Globus pallidus (tissue), 1 donor: ENCODE results near the gene GJE1.
"Not testable (repeated sequence)": the region's sequence is repeated elsewhere in the genome, so short reads cannot be mapped to it uniquely, and the experiment has no call there.

ENCODE experiments used
- DNase-seq: peaks from one replicate; pipeline ENCODE4 v3.0.0-alpha.2; 2015; ENCODE audit warnings: low spot score

The GJE1 gene

DNA sequence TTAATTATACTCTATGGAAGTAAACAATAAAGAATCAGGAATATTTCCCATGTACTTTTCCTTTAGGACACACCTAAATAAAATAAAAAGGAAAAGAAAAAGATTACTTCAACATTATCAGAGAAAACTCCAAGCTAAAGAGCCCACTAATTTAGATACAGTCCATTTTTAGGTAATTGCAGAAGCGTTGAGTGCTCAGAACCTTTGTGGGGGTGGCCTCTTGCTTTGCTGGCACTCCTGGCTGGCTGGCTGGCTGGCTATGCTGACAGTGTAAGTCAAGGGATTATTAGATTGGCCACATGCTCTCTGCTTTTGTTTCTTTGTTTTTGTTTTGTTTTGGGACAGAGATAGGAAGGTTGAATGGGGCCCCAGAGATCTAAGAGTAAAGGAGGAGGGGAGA lies at the start of gene GJE1:
GJE1 (plus strand) TSS at position 301 of the 400 bp plus-strand sequence. CDS start 234 bp downstream, outside the sequence.
- no peak for DNase-seq

DNA sequence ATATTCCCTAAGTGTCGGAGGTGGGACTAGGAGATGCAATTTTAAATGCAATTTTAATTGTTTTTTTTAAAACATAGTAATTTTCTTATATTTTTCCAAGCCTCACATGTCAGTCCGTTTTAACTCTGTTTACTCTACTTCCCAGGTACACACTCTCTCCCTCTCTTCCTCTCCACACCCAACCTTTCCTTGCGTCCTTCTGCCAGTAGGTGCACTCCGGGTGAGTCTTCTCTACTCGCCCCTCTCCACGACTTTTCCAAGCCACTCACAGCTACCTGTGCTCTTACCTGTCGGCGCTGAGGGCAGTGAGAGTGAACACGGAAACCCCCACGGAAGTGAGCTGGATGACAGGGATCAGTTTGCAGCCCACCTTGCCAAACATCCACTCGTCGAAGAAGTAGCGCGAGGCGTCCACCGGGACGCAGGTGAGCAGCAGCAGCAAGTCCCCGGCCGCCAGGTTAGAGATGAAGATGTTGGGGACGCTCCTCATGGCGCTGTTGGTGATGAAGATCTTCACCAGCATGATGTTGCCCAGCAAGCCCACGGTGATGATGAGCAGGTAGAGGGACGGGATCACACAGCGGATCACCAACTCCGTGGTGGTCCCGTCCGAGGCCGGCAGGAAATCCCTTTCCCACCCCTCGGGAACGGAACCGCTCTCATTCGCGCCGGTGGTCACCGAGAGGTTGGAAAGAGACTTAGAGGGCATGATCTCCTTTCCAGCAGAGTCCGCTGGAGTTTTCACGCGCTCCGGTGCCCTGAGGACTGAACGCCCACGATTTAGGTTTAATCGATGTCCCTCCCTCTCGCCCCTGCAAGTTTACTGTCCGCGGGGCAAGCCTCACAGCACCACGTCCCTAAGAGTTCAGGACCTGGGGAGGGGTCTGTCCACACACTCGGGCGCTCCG lies 44.5 kb upstream of the GJE1 start:
- DNase-seq = no peak

DNA sequence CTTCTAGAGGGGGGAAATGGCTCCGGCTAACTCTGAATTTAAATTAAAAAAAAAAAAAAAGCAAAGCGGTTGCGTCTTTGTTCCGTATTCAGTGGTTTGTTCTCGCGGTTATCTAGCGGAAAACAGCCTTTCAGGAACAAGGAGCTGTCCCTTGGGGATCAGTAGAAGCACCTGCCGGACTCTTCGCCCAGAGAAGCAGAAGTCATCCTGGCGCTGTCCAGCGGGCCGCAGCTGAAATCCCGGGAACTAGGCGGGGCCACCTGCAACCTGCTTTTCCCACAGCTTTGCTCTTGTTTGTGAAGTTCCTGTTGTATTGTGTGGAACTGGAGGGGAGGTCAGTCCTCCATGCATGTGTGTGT lies 43.9 kb upstream of the GJE1 start:
- no peak for DNase-seq

DNA sequence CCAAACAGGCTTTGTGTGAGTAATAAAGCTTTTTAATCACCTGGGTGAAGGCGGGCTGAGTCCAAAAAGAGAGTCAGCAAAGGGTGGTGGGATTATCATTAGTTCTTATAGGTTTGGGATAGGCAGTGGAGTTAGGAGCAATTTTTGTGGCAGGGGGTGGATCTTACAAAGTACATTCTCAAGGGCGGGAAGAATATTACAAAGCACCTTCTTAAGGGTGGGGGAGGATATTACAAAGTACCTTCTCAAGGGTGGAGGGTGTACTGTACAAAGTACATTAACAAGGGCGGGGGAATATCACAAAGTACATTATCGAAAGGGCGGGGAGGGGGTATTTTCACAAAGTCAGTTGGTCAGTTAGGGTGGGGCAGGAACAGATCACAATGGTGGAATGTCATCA lies 27.9 kb upstream of the GJE1 start:
- DNase-seq = not testable (repeated sequence)

- not testable (repeated sequence) for DNase-seq
Measured at GRCh38 chr6:142110820-142111219, 21.9 kb upstream of the GJE1 start.

DNA sequence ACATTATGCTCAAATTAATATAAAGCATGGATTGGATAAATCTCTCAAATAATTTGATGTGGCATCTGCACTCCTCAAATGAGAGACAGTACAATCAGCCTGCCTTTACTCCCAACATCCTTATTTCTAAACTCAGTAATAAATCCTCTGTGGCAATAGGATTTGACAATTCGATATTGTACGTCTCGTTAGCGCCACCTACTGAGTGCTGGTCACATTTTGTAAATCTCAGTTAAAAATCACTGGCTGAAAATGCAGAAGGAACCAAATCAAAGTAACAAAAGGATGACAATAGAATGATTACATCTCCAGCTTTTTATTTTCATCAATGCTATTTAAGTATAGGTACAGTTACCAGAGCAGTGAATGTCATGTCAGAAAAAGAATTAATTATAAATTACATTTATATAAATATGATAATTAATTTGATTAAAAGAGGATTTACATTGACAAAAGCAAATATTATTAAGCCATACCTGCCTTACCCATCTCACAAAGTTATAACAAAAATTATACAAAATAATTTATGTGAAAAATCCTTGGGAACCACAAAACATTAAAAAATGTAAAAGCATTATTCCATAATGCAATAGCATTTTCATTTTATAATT lies 20.2 kb upstream of the GJE1 start:
- DNase-seq = peak; percentile 53

GRCh38 chr6:142117366-142117765 lies 15.4 kb upstream of the GJE1 start:
- no peak for DNase-seq

GRCh38 chr6:142118328-142118727 lies 14.4 kb upstream of the GJE1 start:
- DNase-seq = no peak

DNA sequence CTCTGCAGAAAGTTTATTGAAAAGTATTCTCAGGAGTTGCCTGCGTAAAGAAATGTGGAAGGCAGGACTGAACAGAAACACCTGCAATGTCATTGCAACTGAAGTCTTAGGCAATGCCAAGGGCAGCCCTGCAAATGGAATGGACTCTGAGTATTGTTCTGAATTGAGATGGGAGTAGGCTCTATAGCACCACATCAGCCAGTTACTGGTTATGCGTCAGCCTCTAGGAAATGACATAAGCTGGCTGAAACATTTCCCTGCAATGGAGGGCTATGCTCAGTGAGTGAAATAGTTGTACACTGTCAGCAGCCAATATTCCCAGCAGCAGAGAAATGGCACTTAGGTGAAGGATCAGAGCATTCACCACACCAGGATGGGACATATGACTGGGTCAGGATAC lies 13.8 kb upstream of the GJE1 start:
- DNase-seq = no peak

GRCh38 chr6:142121342-142121741 lies 11.4 kb upstream of the GJE1 start:
- no peak for DNase-seq

GRCh38 chr6:142130814-142131213 lies 1.9 kb upstream of the GJE1 start:
- DNase-seq = no peak

- no peak for DNase-seq
Measured at GRCh38 chr6:142138876-142139275, 6.2 kb downstream of the GJE1 start.

DNA sequence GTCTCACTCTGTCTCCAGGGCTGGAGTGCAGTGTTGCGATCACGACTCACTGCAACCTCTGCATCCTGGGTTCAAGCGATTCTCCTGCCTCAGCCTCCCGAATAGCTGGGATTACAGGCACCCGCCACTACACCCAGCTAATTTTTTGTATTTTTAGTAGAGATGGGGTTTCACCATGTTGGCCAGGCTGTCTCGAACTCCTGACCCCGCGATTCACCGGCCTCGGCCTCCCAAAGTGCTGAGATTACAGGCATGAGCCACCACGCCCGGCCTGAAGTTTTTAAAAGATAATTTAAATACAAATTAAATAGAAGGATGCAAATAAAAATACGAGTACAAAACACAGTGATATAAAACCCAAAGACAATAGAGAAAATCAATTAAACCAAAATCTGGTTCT lies 8.8 kb downstream of the GJE1 start:
- not testable (repeated sequence) for DNase-seq

- peak; percentile 99 for DNase-seq
Measured at GRCh38 chr6:142146828-142147662, 14.3 kb downstream of the GJE1 start, which contains the start of the genes NMBR and VTA1. NMBR (minus strand) TSS chr6:142147122; CDS start chr6:142088658, 58,464 bp downstream. VTA1 (plus strand) TSS chr6:142147263; CDS start chr6:142147288, 25 bp downstream.

DNA sequence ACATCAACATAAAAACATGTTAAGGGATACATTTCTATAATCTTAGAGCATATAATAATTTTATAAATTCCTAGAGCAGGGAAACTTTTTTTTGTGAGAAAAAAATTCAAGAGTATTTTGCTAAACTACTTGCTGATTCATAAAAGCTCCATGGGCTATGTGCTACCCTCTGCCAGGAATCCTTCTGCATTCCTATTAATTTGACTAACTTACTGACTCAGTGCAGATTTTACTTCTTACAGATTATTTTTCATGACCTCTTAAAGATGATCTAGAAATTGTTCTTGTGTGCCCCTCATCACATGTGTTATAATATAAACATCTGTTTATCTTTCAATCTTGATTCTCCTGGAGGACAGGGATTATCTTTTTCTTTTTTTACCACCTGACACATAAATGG lies 20.0 kb downstream of the GJE1 start:
- DNase-seq = no peak

DNA sequence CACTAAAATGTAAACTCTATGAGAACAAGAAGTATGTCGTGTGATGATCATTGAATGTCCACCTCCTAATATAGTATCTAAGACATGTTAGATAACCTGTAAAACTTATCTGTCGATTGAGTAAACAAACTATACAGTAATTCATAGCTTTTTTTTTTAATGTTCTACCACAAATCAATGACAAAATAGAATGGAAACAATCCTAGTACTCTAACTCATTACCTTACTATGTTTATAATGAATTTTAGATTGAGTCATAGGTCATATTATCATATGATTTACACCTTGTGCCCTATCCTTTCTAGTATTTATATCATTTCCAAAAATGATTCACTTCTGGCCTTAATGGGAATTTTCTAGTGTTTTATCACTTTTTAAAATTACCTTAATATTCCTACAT lies 20.5 kb downstream of the GJE1 start:
- no peak for DNase-seq

DNA sequence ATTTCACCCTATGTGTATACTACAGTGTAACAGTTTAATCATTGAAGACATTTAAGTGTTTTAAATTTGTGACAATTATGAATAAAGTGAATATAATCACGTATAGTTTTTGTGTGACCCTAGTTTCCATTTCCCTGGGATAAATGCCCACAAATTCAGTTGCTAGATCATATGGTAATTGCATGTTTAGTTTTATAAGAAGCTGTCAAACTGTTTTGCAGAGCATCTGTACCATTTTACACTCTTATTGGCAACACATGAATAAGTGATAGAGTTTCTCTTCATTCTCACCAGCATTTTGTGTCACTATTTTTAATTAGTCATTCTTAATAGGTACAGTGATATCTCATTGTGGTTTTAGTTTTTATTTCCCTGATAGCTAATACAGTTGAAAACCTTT lies 21.6 kb downstream of the GJE1 start:
- no peak for DNase-seq

GRCh38 chr6:142155091-142155490 lies 22.4 kb downstream of the GJE1 start:
- no peak for DNase-seq

- peak; percentile 18 for DNase-seq
Measured at GRCh38 chr6:142155895-142156757, 23.4 kb downstream of the GJE1 start.

- not testable (repeated sequence) for DNase-seq
Measured at GRCh38 chr6:142156758-142157068, 24.0 kb downstream of the GJE1 start.

GRCh38 chr6:142162780-142163179 lies 30.1 kb downstream of the GJE1 start:
- no peak for DNase-seq

- no peak for DNase-seq
Measured at GRCh38 chr6:142165227-142165626, 32.5 kb downstream of the GJE1 start.
